GM23248 (cell line): Measurements from ENCODE around the gene MRPL20.

Experiments used
- EZH2 ChIP-seq: fragments of 200-600 bp; sonication (generic); IDR thresholded peaks from 2 replicates; pipeline ENCODE4 v1.6.1; 2018; ENCODE audit warnings: antibody characterized with exemption, mild to moderate bottlenecking; ENCODE audit not compliant: insufficient read depth, poor library complexity, severe bottlenecking
- EZH2phosphoT487 ChIP-seq: fragments of 200-600 bp; sonication (generic); IDR thresholded peaks from 2 replicates; pipeline ENCODE4 v1.6.1; 2018; ENCODE audit warnings: antibody characterized with exemption, moderate library complexity, mild to moderate bottlenecking, low read depth; ENCODE audit not compliant: insufficient read depth

DNA sequence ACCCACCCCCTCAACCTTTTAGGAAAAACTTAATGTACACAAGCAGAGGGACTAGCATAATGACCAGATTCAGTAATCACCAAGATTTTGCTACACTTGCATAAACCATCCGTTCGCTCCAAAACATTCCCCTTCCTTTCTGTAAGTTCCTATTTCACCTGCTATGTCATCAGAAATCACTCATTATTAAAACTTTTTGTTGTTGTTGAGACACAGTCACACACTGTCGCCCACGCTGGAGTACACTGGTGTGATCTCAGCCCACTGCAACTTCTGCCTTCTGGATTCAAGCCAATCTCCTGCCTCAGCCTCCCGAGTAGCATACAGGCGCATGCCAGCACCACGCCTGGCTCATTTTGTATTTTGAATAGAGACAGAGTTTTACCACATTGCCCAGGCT, 3.4 kb downstream of the MRPL20 start:
- TF ChIP-seq EZH2phosphoT487 (no peak), EZH2 (no peak)
